Measurements from ENCODE around the gene MPZL1. TPM values are rescaled to one million over a fixed set of nuclear protein-coding genes. Genes with fewer than 3 reads are reported as not detected.

Gene MPZL1
- total RNA-seq, 4 donors from 2014 or later: 37.1 to 52.3 (median 39.9) TPM

DNA sequence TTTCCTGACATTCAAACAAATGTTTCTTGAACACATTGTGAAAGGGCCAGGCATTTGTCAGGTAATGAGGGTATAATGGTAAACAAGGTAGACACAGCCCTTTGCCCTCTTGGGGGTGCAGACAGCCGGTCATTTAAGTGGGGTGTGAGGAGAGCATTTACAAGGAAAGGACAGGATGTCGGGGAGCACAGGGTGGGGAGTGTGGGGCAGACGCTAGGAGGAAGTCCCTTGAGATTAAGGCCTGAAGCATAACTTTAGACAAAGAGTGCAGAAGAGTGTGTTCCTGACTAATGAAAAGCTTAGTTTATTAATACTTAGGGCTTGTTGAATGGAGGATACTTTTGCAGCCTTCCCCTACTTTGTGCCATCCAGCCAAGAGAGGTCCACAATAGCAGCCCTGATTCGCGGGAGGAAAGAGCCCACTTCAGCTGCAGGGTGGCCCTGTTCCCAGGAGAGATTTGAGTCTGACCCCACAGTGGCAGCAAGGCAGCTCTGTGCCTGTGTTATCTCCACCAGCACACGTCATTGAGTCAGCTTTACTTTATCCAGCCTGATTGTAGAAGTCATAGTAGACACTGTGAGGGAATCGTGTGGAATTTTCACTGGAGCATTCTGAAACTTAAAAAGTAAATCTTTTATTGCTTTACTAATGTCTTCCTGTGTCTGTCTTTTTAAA lies 35.1 kb downstream of the MPZL1 start:
- Histone ChIP-seq H3K9me3 (no peaks in the 10 kb centered on the region), H3K4me1 (peaks cover 46% of the 10 kb centered on the region), H3K4me3 (no peak overlapping the region), H3K27me3 (no peaks in the 10 kb centered on the region), H3K36me3 (no peaks in the 10 kb centered on the region), H3K27ac (no peak overlapping the region)
- no peak for DNase-seq (ENCODE audit: low spot score in 2 of 2)
- TF ChIP-seq POLR2A (IDR thresholded peaks at IDR 0.05) (no peak), POLR2AphosphoS5 (IDR thresholded peaks at IDR 0.05) (no peak), EP300 (IDR thresholded peaks at IDR 0.05) (no peak)
- TF ChIP-seq, protein P1, sequence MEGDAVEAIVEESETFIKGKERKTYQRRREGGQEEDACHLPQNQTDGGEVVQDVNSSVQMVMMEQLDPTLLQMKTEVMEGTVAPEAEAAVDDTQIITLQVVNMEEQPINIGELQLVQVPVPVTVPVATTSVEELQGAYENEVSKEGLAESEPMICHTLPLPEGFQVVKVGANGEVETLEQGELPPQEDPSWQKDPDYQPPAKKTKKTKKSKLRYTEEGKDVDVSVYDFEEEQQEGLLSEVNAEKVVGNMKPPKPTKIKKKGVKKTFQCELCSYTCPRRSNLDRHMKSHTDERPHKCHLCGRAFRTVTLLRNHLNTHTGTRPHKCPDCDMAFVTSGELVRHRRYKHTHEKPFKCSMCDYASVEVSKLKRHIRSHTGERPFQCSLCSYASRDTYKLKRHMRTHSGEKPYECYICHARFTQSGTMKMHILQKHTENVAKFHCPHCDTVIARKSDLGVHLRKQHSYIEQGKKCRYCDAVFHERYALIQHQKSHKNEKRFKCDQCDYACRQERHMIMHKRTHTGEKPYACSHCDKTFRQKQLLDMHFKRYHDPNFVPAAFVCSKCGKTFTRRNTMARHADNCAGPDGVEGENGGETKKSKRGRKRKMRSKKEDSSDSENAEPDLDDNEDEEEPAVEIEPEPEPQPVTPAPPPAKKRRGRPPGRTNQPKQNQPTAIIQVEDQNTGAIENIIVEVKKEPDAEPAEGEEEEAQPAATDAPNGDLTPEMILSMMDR (IDR thresholded peaks at IDR 0.05): no peak
- WGBS: 71% methylated on average over 7 of the region's 7 CpGs

DNA sequence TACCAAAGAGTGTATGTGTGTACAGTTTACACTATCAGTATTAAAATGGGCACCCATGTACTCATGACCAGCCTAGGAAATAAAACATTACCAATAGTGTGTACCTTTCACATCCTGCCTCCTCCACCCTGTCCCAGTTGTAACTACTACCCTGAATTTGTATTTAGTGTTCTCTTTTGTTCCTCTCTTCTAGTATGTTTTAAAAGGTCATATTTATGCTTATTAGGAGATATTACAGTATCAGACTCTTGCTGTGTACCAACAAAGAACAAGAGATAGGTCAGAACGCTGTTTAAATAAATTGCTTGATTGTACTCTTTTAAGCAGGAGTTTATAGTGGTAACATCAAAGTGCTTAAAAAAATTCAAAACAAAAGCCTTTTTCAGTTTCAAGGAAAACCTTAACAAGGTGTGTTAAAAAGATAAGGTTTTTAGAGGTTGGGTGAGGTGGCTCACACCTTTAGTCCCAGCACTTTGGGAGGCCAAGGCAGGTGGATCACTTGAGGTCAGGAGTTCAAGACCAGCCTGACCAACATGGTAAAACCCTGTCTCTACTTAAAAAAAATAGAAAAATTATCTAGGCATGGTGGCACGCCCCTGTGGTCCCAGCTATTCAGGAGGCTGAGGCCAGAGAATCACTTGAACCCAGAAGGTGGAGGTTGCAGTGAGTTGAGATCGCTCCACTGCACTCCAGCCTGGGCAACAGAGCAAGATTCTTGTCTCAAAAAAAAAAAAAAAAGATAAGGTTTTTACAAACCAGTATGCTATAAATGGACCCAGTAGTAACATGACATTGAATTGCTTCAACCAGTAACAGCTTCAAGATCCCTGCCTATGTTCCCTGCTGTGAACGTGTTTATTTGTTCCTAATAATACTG lies 35.9 kb downstream of the MPZL1 start:
- H3K9me3 ChIP-seq: no peaks in the 10 kb centered on the region
- no peaks in the 10 kb centered on the region for H3K27me3 ChIP-seq
- no peak for DNase-seq (ENCODE audit: low spot score in 2 of 2)
- TF ChIP-seq EP300 (IDR thresholded peaks at IDR 0.05): no peak
- TF ChIP-seq POLR2A (IDR thresholded peaks at IDR 0.05): no peak
- TF ChIP-seq, protein P1 (IDR thresholded peaks at IDR 0.05): no peak
- TF ChIP-seq POLR2AphosphoS5 (IDR thresholded peaks at IDR 0.05): no peak
- 91% methylated on average over 4 of the region's 4 CpGs for WGBS
- H3K27ac ChIP-seq: no peak overlapping the region
- H3K4me3 ChIP-seq: no peak overlapping the region
- H3K36me3 ChIP-seq: no peaks in the 10 kb centered on the region
- peaks cover 41% of the 10 kb centered on the region for H3K4me1 ChIP-seq

DNA sequence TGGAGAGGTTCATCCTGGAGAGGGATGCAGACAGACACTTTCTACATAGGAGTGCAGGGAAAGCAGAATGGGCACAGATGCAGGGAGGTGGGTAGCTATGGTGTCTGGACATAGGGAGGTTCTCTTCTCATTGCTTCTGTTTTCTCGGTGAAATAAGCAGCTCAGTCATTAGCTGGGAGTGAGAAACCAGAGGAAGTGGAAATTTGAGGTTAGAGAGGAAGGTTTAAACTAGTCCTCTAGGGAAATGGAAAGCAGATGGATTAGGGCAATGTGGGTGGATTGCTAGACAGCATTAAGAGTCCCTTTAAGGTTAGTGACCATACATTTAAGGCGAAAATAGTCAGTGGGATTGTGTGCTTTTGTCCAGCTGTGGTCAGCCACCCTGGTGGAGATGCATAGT lies 39.6 kb downstream of the MPZL1 start:
- Histone ChIP-seq H3K4me1 (peaks cover 22% of the 10 kb centered on the region), H3K36me3 (no peaks in the 10 kb centered on the region), H3K9me3 (no peaks in the 10 kb centered on the region), H3K4me3 (no peak overlapping the region), H3K27ac (no peak overlapping the region), H3K27me3 (no peaks in the 10 kb centered on the region)
- 52% methylated on average over 2 of the region's 2 CpGs for WGBS
- TF ChIP-seq EP300 (IDR thresholded peaks at IDR 0.05) (no peak), POLR2AphosphoS5 (IDR thresholded peaks at IDR 0.05) (no peak), POLR2A (IDR thresholded peaks at IDR 0.05) (no peak)
- TF ChIP-seq, protein P1 (IDR thresholded peaks at IDR 0.05): no peak
- DNase-seq (ENCODE audit: low spot score in 2 of 2): no peak

DNA sequence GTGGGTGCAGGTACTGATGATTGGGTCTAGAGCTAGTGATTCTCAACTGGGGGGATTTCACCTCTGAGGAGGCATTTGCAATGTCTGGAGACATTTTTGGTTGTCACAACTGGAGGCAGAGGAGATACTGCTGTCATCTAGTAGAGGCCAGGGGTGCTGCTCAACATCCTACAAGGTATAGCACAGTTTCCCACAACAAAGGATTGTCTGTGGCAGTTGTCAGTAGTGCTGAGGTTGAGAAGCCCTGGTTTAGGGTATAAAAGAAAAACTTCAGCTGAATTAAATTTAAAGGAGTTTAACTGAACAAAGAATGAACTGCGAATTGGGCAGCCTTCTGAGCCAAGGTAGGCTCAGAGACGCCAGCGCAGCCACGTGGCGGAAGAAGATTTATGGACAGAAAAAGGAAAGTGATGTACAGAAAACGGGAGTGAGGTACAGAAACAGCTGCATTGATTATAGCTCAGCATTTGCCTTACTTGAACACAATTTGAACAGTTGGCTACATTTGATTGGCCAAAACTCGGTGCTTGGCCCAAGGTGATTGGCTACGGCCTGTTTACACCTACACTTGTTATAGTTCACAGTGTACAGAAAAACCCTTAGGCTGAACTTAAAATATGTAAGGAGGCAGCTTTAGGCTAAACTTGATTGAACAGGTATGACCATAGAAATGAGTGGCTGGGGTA lies 40.4 kb downstream of the MPZL1 start:
- no peaks in the 10 kb centered on the region for H3K36me3 ChIP-seq
- TF ChIP-seq POLR2A (IDR thresholded peaks at IDR 0.05): no peak
- no peak for TF ChIP-seq POLR2AphosphoS5 (IDR thresholded peaks at IDR 0.05)
- TF ChIP-seq, protein P1 (IDR thresholded peaks at IDR 0.05): no peak
- TF ChIP-seq EP300 (IDR thresholded peaks at IDR 0.05): no peak
- no peak overlapping the region for H3K27ac ChIP-seq
- peaks cover 14% of the 10 kb centered on the region for H3K4me1 ChIP-seq
- H3K27me3 ChIP-seq: no peaks in the 10 kb centered on the region
- no peak overlapping the region for H3K4me3 ChIP-seq
- 85% methylated on average over 8 of the region's 8 CpGs for WGBS
- H3K9me3 ChIP-seq: no peaks in the 10 kb centered on the region
- DNase-seq (ENCODE audit: low spot score in 2 of 2): no peak
